KOPT-K1 (cell line): ENCODE results near the gene CAMK2B.

Source experiments
- H3K27ac ChIP-seq: fragments of 200-600 bp; sonication (generic); 2 replicates; pipeline ENCODE4 v1.5.1; 2016; ENCODE audit warnings: antibody characterized with exemption, mild to moderate bottlenecking, low read depth, low read length; ENCODE audit not compliant: poor library complexity, severe bottlenecking
- H3K36me3 ChIP-seq: fragments of 200-600 bp; sonication (generic); 2 replicates; pipeline ENCODE4 v1.5.1; 2017; ENCODE audit warnings: antibody characterized with exemption, mild to moderate bottlenecking, low read length, moderate library complexity; ENCODE audit not compliant: insufficient read depth
- H3K9me3 ChIP-seq: fragments of 200-600 bp; sonication (generic); 2 replicates; pipeline ENCODE4 v1.5.1; 2017; ENCODE audit warnings: antibody characterized with exemption, low read length, mild to moderate bottlenecking; ENCODE audit not compliant: insufficient read depth, poor library complexity, severe bottlenecking

The CAMK2B gene

DNA sequence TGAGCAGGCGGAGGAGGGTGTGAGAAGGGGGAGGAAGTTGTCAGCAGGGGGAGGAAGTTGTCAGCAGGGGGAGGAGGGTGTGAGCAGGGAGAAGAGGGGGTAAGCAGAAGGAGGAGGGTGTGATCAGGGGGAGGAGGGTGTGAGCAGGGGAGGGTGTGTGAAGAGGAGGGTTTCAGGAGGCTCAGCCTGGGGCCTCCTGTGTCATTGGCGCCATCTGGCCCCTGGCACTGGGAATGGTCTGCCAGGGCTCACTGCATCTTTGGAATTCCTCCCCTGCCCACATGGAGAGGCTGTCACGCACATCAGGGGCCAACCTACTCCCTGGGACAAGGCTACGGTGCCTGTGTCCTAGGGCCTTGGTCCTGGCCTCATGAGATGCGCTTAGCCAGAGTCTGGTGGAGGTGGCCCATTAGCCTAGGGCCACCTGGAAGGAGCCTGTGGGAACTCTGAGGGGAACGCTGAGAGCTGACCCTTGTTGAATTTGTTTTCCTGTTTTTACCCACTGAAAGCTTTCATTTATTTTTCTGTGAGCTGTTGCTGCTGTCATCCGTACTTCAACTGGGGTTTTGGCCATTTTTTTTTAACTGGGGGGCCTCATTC is 18.0 kb downstream of the CAMK2B start:
- Histone ChIP-seq H3K36me3 (no peaks in the 10 kb centered on the region), H3K27ac (no peak overlapping the region), H3K9me3 (no peaks in the 10 kb centered on the region)

DNA sequence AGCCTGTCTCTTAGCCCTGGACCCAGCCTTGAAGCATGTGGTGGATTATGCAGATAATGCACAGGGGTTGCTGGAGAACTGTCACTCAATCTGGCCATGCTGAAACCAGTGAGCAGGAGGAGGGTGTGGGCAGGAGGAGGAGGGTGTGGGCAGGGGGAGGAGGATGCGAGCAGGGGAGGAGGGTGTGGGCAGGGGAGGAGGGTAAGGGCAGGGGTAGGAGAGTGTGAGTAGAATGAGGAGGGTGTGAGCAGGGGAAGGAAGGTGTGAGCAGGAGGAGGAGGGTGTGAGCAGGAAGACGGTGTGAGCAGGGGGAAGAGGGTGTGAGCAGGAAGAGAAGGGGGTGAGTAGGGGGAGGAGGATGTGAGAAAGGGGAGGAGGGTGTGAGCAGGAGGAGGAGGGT is 18.8 kb downstream of the CAMK2B start:
- Histone ChIP-seq H3K27ac (no peak overlapping the region), H3K9me3 (no peaks in the 10 kb centered on the region)

DNA sequence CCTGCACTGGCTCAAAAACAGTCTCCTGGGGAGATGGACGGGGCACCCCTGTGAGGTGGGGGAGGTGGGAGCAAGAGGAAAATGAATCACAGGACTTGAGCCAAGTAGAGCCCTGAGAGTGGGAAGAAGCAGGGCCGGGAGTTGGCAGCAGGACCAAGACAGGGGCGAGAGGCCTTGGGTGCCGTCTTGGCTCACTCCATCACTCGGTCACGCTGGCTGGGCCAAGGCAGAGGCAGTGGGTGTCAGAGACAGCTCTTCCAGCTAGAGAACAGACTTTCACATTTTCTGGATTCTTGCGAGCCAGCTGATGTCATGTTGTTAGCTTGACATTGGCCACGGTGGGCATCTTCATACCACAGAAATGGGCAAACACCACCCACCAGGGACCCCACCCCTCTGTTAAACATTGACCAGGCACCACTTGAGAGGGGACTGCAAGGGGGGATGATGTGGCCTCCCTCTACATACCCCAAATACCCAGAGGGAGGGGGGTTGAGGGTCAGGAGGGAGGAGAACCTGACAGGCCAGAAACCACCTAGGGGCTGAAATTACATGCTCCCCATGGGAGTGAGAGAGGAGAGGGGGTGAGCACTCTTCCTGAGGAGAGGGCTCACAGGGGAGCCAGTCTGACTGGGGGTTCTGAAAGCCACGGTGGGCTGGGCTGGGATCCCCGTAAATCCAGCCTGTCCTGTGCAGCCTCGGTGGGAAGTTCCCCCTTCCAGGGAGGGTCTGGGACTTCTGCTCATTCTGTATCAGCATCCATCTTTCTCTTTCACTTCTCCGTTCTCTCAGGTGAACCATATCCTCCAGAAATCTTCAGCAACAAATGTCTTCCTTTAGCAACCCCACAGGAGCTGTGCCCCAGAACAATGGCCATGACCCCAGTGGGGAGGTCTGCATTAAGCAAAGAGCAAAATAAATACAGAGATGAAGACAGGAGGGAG is 19.6 kb downstream of the CAMK2B start:
- Histone ChIP-seq H3K36me3 (no peaks in the 10 kb centered on the region), H3K27ac (no peak overlapping the region), H3K9me3 (no peaks in the 10 kb centered on the region)

More for the DNA sequence above, 18.8 kb downstream of the CAMK2B start:
- H3K36me3 ChIP-seq: no peaks in the 10 kb centered on the region

DNA sequence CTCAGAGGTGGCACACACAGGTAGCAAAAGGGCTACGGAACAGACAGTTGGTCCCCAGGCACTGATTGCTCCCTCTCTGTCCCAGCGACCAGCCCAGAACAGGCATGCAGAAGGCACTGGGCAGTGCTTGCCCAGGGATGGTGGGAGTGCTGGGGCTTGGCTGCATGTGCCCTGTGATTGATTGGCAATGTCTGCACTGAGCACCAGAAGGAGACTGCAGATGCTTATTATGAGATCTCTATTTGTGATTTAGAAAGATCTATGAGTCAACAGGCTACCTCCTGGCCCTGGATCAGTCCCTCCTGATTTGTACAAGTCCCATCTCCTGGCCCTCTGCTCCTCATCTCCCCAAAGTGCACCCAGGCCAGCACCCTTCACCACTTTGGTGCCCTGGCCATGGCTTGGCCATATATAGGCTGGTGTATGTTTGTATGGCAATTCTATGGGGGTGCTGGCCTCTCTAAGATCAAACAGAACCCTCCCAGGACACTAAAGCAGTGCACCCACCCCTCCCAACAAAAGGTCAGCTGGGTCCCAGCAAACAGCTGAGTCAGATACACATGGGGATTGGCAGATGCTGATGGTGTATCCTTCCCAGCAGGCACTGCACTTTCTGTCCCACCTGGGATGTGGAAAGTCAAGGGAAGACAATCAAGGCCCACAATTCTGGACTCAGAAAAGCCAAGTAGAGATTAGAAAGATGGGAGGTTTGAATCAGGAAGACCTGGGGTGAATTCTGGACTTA is 30.9 kb downstream of the CAMK2B start:
- Histone ChIP-seq H3K27ac (no peak overlapping the region), H3K9me3 (no peaks in the 10 kb centered on the region)

DNA sequence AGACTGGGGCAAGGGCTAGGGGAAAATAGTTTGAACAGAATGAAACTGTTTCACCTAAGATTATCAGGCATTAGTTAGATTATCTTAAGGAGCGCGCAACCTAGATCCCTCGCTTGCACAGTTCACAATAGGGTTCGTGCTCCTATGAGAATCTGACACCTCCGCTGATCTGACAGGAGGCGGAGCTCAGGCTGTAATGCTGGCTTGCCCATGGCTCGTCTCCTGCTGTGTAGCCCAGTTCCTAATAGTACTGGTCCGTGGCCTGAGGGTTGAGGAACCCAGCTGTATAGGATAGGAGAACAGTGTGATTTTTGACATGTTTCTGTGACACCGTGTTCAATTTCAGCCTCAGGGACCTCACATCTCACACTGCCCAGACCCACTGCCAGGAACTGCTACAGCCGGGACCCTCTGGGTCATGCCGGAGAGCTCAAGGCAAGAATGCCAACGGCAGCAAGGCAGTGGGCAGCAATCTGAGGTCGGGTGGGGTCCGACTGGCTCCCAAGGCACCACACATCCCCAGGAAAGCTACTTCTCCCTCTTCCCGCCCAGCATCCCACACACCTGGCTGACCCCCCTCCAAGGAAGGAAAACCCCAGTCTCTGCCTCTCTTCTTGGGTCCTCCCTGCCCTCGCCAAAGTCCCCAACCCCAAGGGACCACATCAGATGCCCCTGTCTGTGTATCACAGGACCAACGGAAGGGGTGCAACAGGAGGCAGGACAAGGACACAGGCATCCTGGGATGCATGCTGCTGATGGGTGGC is 31.7 kb downstream of the CAMK2B start:
- Histone ChIP-seq H3K36me3 (no peaks in the 10 kb centered on the region), H3K9me3 (no peaks in the 10 kb centered on the region), H3K27ac (no peak overlapping the region)

More for the DNA sequence above, 30.9 kb downstream of the CAMK2B start:
- H3K36me3 ChIP-seq: no peaks in the 10 kb centered on the region

DNA sequence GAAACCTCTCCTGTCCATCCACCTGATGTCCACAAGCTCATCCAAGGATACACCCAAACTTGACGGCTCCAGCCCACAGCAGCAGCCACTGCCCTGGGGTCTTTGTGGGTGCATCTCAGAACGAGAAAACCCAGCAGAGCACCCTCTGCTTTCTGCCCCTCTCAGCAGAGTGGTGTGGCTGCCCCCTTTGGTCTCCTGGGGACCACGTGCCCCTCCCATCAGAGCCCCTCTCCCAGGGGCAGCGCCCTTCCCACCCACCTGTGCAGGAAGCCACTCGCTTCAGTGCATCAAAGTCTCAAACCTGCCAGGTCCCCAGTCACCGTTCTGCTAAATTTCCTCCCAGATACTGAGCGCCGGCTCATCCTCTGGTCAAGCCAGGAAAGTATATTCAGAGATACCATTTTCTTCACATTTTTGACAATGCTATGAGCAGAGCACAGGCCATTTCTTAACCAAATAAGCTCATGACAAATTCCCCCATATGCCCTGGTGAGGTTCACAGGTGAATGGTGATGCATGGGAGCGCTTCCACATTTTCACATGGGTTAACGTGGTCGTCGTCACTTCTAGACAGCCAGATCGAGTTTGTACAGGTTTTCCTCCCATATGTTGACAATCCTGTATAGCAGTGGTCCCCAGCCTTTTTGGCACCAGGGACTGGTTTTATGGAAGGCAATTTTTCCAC is 32.4 kb downstream of the CAMK2B start:
- Histone ChIP-seq H3K27ac (no peak overlapping the region), H3K36me3 (no peaks in the 10 kb centered on the region), H3K9me3 (no peaks in the 10 kb centered on the region)

DNA sequence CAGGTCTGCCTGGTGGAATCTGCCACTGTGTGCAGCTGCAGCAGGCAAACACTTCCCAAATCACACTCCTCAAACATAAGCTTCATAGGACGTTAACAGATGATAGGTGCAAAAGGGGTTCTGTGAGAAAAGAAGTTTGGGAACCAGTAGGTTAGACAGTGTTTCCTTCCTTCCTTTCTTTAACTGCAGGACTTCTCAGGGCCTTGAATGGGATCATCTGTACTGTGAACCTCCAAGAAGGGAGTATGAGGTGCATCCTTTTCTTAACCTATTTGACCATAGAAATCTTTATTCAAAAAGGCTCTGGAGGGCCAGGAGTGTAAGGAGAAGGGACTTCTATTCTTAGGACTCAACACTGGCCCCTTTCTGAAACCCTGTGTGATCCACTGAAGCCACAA is 33.0 kb downstream of the CAMK2B start:
- no peaks in the 10 kb centered on the region for H3K36me3 ChIP-seq
- no peak overlapping the region for H3K27ac ChIP-seq
- H3K9me3 ChIP-seq: no peaks in the 10 kb centered on the region

DNA sequence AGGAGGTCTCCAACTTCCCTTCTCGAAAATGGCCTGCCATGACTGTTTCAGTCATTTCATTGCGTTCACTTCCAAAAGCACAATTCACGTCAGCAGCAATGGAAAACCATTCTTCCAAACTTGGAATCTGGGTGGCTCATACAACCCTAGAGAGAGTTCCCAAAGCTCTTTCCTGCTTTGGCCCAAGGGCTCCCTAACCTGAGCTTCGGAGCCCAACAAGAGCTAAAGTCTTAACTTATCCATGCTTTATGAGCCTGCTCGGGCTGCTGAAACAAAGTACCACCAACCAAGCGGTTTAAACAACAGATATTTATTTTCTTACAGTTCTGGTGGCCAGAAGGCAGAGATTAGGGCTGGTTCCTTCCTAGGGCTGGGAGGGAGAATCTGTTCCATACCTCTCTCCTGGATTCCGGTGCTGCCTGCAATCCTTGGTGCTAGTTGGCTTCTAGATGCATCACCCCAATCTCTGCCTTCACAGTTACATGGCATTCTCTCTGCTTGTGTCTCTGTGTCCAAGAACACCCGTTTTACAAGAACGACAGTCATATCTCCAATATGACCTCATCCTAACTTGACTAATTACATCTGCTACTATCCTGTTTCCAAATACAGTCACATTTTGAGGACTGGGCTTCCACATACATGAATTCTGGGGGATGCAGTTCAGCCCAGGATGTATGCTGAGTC is 33.5 kb downstream of the CAMK2B start:
- Histone ChIP-seq H3K36me3 (no peaks in the 10 kb centered on the region), H3K9me3 (no peaks in the 10 kb centered on the region), H3K27ac (no peak overlapping the region)

DNA sequence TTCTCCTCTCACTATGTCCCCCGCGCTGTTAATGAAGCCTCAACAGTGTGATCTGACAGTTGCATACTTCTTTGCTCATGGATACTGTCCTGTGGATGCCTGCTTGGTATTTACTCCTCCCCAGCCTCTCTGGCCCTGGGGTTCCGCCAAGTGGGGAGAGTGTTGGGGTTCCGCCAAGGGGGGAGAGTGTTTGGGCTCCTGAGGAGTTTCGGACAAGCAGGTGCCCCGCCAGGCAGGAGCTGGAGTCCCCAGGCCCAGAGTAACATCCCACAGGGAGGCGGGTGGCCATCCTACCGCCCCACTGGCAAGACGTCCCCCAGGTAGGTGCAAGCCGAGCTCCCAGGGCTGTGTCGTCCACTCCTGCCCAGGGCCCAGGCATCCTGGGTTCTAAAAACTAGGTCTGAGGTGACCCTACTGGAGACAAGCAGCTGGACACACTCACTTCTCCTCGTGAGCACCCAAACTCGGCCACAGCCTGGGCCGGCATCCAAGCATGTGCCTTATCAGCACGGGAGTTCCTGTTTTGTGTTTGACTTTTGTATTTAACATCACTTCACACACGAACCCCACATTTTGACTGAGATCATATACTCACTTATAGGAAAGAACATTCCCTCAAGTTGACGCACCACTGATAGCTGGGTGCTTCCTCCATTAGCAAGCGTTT is 34.2 kb downstream of the CAMK2B start:
- Histone ChIP-seq H3K27ac (no peak overlapping the region), H3K36me3 (no peaks in the 10 kb centered on the region), H3K9me3 (no peaks in the 10 kb centered on the region)

DNA sequence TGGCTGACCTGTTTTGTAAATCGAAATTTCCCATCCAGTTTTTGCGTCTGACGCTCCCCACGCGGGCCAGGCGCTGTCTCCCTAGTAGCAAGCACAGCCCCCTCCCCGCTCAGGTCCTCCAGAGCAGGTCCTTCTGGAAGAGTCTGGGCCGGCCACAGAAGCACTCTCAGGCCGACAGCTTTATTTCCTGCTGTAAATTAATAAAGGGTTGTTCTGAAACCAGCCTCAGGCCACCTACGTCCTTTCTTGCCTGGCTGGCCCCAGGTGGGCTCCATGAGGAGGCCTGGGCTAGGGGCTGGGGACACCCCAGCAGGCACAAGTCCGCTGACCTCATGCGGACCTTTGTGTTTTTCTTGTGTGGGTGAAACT is 35.2 kb downstream of the CAMK2B start:
- no peaks in the 10 kb centered on the region for H3K9me3 ChIP-seq
- no peak overlapping the region for H3K27ac ChIP-seq
- no peaks in the 10 kb centered on the region for H3K36me3 ChIP-seq

DNA sequence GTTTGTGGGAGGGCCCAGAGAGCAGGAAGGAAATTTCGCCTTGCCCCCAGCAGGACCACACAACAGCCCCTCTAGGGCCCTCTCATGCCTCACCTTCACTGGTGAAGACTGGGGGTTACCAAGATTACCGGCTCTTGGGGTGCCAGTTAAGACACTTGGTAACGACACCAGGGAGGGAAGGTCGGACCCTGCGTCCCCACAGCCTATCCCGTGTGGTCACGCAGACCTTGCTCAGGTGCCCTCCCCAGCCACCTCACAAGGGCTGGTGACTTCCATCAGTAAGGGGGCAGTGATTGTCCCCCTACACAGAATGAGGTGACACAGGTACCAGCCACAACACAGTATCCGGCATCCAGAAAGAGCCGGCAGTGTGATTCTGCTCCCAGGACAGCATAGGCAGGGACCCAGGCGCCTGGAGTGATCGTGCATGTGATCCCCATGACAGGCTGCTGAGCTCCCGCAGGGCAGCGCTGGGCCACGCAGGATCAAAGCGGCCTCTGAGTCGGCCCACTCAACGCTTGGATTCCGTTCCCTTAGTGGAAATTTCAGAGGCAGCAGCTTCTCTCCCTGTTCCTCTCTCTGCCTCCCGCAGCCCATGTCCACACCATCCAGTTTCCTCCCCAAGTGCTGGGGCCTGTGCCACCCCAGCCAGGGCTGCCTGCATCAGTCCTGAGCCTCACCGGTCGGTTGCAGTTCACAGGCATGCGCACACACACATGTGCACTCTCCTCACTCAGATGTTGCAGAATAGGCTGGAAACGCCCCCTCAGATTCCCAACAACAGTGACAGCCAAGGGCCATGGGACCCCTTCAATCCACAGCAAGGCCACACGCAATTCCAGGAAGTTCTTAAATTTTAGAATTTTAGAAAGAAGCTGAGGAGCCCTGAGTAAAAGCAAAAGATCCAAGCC is 35.8 kb downstream of the CAMK2B start:
- Histone ChIP-seq H3K36me3 (no peaks in the 10 kb centered on the region), H3K27ac (no peak overlapping the region), H3K9me3 (no peaks in the 10 kb centered on the region)

DNA sequence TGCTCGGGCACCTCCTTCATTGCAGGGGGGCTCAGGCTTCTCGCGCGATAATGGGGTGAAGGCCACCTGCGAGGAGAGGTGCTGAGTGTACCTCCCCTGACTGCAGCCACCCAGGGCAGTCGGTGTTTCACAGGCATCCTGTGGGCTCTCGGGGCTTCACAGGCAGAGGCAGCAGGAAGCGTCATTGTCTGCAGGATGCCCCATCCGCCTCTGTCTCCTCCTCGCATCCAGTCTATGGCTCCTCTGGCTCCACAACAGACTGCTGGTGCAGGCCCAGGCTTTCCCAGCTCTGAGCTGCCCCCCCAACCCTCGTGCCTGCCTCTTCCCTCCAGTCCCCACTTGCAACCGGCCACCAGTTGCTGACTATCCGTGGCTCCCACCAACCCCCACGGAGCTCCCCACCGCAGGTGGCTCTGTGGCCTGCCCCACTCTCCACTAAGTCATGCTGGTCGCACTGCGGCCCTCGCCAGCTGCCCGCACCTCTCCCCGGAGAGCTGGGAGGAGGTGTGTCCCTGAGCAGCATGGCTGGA is 36.5 kb downstream of the CAMK2B start:
- Histone ChIP-seq H3K9me3 (no peaks in the 10 kb centered on the region), H3K36me3 (no peaks in the 10 kb centered on the region), H3K27ac (no peak overlapping the region)

DNA sequence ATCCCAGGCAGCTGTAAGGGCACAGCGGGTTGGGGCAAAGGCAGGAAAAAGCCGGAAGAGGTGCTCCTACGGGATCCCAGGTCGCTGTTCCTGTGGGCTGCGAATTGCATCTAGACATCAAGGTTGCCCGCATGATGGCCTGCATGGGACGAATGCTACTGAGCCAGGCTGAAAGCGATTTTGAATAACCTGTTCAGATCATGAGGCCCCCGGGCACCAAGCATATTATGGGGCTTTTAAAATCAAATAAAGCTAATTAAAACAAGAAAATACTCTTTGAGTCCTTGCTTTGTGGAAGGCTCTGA is 37.1 kb downstream of the CAMK2B start:
- Histone ChIP-seq H3K27ac (no peak overlapping the region), H3K36me3 (no peaks in the 10 kb centered on the region), H3K9me3 (no peaks in the 10 kb centered on the region)
